Heart left ventricle (tissue), 16 donors: ENCODE measurements around the gene RNF217. TPM values are rescaled to one million over a fixed set of nuclear protein-coding genes. Genes with fewer than 3 reads are reported as not detected.

Source experiments
- ATAC-seq, 4 donors: fragments of 200-7000 bp; cut with Tn5 transposase; one replicate each; pipeline ENCODE4 v1.9.1; 2020 to 2022; ENCODE audit warnings: moderate library complexity in 4 of 4, mild to moderate bottlenecking in 3 of 4, moderate number of reproducible peaks in 1 of 4
- DNase-seq, 5 donors: peaks; one replicate each; pipeline ENCODE4 v3.0.0-alpha.2; 2020
- H3K27ac ChIP-seq, 12 donors: fragments of 200-600 bp; sonication (generic) in 4 of 12; one replicate each; pipeline versions ENCODE4 v1.5.0 to v1.8.0; 2016 to 2022; ENCODE audit warnings: mild to moderate bottlenecking in 2 of 12
- H3K27me3 ChIP-seq, 9 donors: fragments of 200-600 bp; sonication (generic) in 2 of 9; one replicate each; pipeline versions ENCODE4 v1.5.1 to v1.8.0; 2016 to 2022; ENCODE audit warnings: mild to moderate bottlenecking in 3 of 9
- H3K36me3 ChIP-seq, 9 donors: fragments of 200-600 bp; sonication (generic) in 2 of 9; one replicate each; pipeline versions ENCODE4 v1.5.0 to v1.8.0; 2018 to 2022; ENCODE audit warnings: mild to moderate bottlenecking in 2 of 9
- H3K4me1 ChIP-seq, 12 donors: fragments of 200-600 bp; sonication (generic) in 4 of 12; one replicate each; pipeline versions ENCODE4 v1.5.0 to v1.8.0; 2016 to 2022; ENCODE audit warnings: mild to moderate bottlenecking in 3 of 12
- H3K4me3 ChIP-seq, 12 donors: fragments of 200-600 bp; sonication (generic) in 4 of 12; one replicate each; pipeline versions ENCODE4 v1.5.0 to v1.8.0; 2017 to 2022; ENCODE audit warnings: mild to moderate bottlenecking in 9 of 12, moderate library complexity in 4 of 12
- H3K9me3 ChIP-seq, 12 donors: fragments of 200-600 bp; sonication (generic) in 4 of 12; one replicate each; pipeline versions ENCODE4 v1.5.0 to v1.8.0; 2016 to 2022; ENCODE audit warnings: mild to moderate bottlenecking in 1 of 12
- CTCF ChIP-seq, 12 donors: fragments of 200-600 bp; sonication (generic) in 4 of 12; IDR thresholded peaks; one replicate each; pipeline versions ENCODE4 v1.5.0 to v1.8.0; 2018 to 2022; ENCODE audit warnings: antibody characterized with exemption in 12 of 12, mild to moderate bottlenecking in 5 of 12
- POLR2A ChIP-seq, 2 donors: fragments of 450-650 bp; IDR thresholded peaks; one replicate each; pipeline ENCODE4 v1.6.1; 2017; ENCODE audit warnings: antibody characterized with exemption in 2 of 2, mild to moderate bottlenecking in 2 of 2, moderate library complexity in 2 of 2
- WGBS, 4 donors: extraction: QIAGEN DNeasy Blood & Tissue Kit in 2 of 4; methylation state at CpG; one replicate each; pipeline versions ENCODE4 v1.1.5 to v1.1.7; 2013 to 2018; 5-methylcytosine and 5-hydroxymethylcytosine counted together
- intact Hi-C, 10 donors: fragments of 100-400 bp; cut with DNase I; formaldehyde crosslinking; loops; one replicate each; pipeline versions ENCODE4 v1.11.1 to v1.14.2; 2022
- polyA plus RNA-seq, 2 donors: library from polyadenylated mRNA; stranded (reverse); fragments of 200-250 nt; gene quantifications; one replicate each; pipeline ENCODE4 v1.2.3, GENCODE V29; 2013
- total RNA-seq, 9 donors: library from RNA; depleted of rRNA in 2 of 9; stranded (reverse); fragments of >200 nt in 2 of 9; fragmentation: NEBNext Ultra II Directional in 3 of 9; extraction: Animal tissue kit (Norgen Biotek cat#: 25700) in 3 of 9; gene quantifications; one replicate each; pipeline versions ENCODE4 v1.1.0 to v1.2.4, GENCODE V29; 2016 to 2023
- donor health status: ischemic (EF 13 %, LVEDD 7.1; RV severe dilation, severe dysfunction).
- donor health status: healthy with polysubstance abuse.
- donor health status: DM: no; HTN: yes; CAD: no.
- donor health status: DM: no; HTN: no; CAD: no.
- donor health status: ischemic (EF 25% LVEDD 6.9; RV normal size, moderate dysfunction).
- donor health status: ischemic (EF 25% LVEDD 5.7; RV mildly dilated, moderate dysfunction).
- donor health status: healthy.
- donor health status: DM: yes; HTN: yes; CAD: no.
- donor health status: ischemic (EF 35%, LVEDD 5.7; RV mildly dilated, moderate dysfunction).
- donor health status: nonischemic (EF 11% LVEDD 7.7; RV severe dilation, severe dysfunction).
- donor health status: DM: yes; HTN: yes; CAD: no.
- donor health status: PGD.
- donor health status: ischemic (EF 29% LVEDD 5.4; RV normal size, mild dysfunction).
- donor health status: nonischemic (EF 23%, LVEDD 6.1; RV moderate dilation, normal function).

Gene RNF217
- total and polyA plus RNA-seq, 11 donors = 2.2 to 21.6 (median 13.9) TPM

GRCh38 chr6:125022391-125022989 lies 60.3 kb downstream of the RNF217 start:
- Histone ChIP-seq H3K27ac (no peak overlapping the region), H3K4me3 (no peak overlapping the region), H3K27me3 (no peaks in the 10 kb centered on the region), H3K4me1 (peaks cover 0 to 37% (median 21%) of the 10 kb centered on the region in 12 donors), H3K9me3 (peaks cover 0 to 5% (median 0%) of the 10 kb centered on the region in 12 donors), H3K36me3 (no peaks in the 10 kb centered on the region)
- peak in 3 of 4 donors; percentile 55 to 73 (median 60) for ATAC-seq
- 25 to 51% (median 32%) methylated on average over 1 of the region's 1 CpG for WGBS, 4 donors
- intact Hi-C loops = no loop called here
- peak in 2 of 5 donors; percentile 14 to 29 for DNase-seq
- TF ChIP-seq CTCF (IDR thresholded peaks at IDR 0.05) = no peak
- no peak for TF ChIP-seq POLR2A (IDR thresholded peaks at IDR 0.05)

DNA sequence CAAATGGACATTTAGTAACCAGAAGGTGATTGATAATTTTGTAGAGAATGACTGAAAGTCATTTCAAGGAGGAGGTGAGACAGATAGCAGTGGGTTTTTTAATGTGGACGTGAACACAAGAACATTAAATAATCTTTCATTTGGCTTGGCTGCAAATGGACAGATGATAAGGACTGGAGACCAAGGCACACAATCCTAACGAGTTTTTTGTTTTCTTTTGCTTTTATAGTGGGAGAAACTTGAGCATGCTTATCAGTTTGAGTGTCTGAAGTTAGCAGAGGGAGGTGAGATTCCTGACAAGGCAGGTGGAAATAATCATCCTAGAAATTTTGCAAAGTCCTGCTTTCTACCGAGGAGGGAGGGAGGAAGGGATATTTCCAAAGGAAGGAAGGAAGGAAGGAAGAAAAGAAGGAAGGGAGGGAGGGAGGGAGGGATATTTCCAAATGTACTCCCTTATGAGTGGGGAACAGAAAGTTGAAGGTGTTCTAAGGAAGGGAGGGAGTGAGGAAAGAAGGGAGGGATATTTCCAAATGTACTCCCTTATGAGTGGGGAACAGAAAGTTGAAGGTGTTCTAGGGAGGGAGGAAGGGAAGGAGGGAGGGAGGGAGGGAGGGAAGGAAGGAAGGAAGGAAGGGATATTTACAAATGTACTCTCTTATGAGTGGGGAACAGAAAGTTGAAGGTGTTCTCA lies 63.1 kb downstream of the RNF217 start:
- Histone ChIP-seq H3K27ac (no peak overlapping the region), H3K27me3 (no peaks in the 10 kb centered on the region), H3K4me3 (no peak overlapping the region), H3K36me3 (no peaks in the 10 kb centered on the region), H3K9me3 (peaks cover 0 to 5% (median 0%) of the 10 kb centered on the region in 12 donors), H3K4me1 (peaks cover 0 to 28% (median 15%) of the 10 kb centered on the region in 12 donors)
- 25 to 44% (median 33%) methylated on average over 3 of the region's 3 CpGs for WGBS, 4 donors
- ATAC-seq (no peak), DNase-seq (no peak)
- TF ChIP-seq CTCF (IDR thresholded peaks at IDR 0.05) = no peak
- TF ChIP-seq POLR2A (IDR thresholded peaks at IDR 0.05) = no peak
- intact Hi-C loops = no loop called here

DNA sequence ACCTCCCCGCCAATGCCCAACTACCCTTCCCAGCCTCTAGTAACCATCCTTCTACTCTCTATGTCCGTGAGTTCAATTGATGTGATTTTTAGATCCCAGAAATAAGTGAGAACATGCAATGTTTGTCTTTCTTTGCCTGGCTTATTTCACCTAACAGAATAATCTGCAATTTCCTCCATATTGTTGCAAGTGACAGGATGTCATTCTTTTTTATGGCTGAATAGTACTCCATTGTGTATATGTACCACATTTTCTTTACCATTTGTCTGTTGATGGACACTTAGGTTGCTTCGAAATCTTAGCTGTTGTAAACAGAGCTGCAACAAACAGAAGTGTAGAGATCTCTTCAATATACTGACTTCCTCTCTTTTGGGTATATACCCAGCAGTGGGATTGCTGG lies 65.0 kb downstream of the RNF217 start:
- H3K36me3 ChIP-seq = no peaks in the 10 kb centered on the region
- H3K27me3 ChIP-seq = no peaks in the 10 kb centered on the region
- no peak for DNase-seq
- no peak for ATAC-seq
- no peak overlapping the region for H3K4me3 ChIP-seq
- no peak overlapping the region for H3K27ac ChIP-seq
- peaks cover 0 to 7% (median 0%) of the 10 kb centered on the region in 12 donors for H3K9me3 ChIP-seq
- TF ChIP-seq CTCF (IDR thresholded peaks at IDR 0.05) = no peak
- no peak for TF ChIP-seq POLR2A (IDR thresholded peaks at IDR 0.05)
- WGBS, 4 donors = 64 to 66% (median 65%) methylated on average over 3 of the region's 3 CpGs
- intact Hi-C loops = no loop called here
- H3K4me1 ChIP-seq = peaks cover 0 to 10% (median 5%) of the 10 kb centered on the region in 12 donors

DNA sequence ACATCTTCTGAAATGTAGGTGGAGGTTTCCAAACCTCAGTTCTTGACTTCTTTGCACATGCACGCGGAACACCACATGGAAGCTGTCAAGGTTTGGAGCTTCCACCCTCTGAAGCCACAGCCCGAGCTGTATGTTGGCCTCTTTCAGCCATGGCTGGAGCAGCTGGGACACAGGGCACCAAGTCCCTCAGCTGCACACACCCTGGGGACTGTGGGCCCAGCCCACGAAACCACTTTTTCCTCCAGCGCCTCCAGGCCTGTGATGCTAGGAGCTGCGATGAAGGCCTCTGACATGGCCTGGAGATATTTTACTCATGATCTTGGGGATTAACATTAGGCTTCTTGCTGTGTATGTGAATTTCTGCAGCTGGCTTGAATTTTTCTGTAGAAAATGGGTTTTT lies 68.7 kb downstream of the RNF217 start:
- no peak for TF ChIP-seq CTCF (IDR thresholded peaks at IDR 0.05)
- no peak for TF ChIP-seq POLR2A (IDR thresholded peaks at IDR 0.05)
- Histone ChIP-seq H3K9me3 (peaks cover 0 to 16% (median 0%) of the 10 kb centered on the region in 12 donors), H3K4me1 (no peaks in the 10 kb centered on the region), H3K27me3 (no peaks in the 10 kb centered on the region), H3K27ac (no peak overlapping the region), H3K36me3 (no peaks in the 10 kb centered on the region), H3K4me3 (no peak overlapping the region)
- intact Hi-C loops = no loop called here
- no peak for DNase-seq
- 58 to 70% (median 62%) methylated on average over 5 to 6 of the region's 6 CpGs for WGBS, 4 donors
- no peak for ATAC-seq
